H1 (cell line): ENCODE results near the gene ENO2. TPM values are rescaled to one million over a fixed set of nuclear protein-coding genes. Genes with fewer than 3 reads are reported as not detected.

Source experiments
- CTCF ChIA-PET: fragments of 300-600 bp; sonication (Branson Sonifier 250); formaldehyde crosslinking; loops from one replicate; lab custom pipeline; 2021; ENCODE audit not compliant: partially characterized antibody; lab: Charles Lee
- POLR2A ChIA-PET: fragments of 300-600 bp; sonication (Branson Sonifier 250); formaldehyde crosslinking; loops from one replicate; lab custom pipeline; 2021; ENCODE audit warnings: inconsistent platforms; ENCODE audit not compliant: partially characterized antibody; lab: Charles Lee
- DNase-seq, 2 experiments: peaks; one replicate each; pipeline versions ENCODE4 v3.0.0 to v3.0.0-alpha.2; 2010 to 2022; ENCODE audit warnings: low spot score in 2 of 2, low read depth in 1 of 2, mixed read lengths in 1 of 2
- FAIRE-seq: peaks from 2 replicates; lab custom pipeline; 2011; peaks lifted over from hg19 to GRCh38; lab: Jason Lieb, UNC
- H2AFZ ChIP-seq: 2 replicates; pipeline ENCODE4 v1.8.1; 2012; ENCODE audit warnings: low read length, inconsistent platforms
- H2AK5ac ChIP-seq: 2 replicates; pipeline ENCODE4 v1.6.1; 2013; ENCODE audit warnings: low read depth, low read length
- H2BK120ac ChIP-seq: replicated peaks from 2 replicates; pipeline ENCODE3; 2013; ENCODE audit warnings: low read depth, low read length, inconsistent platforms
- H2BK12ac ChIP-seq: 2 replicates; pipeline ENCODE4 v1.6.1; 2013; ENCODE audit warnings: low read depth, low read length
- H2BK15ac ChIP-seq: 2 replicates; pipeline ENCODE4 v1.6.1; 2013; ENCODE audit warnings: low read length
- H2BK20ac ChIP-seq: 2 replicates; pipeline ENCODE4 v1.6.1; 2013; ENCODE audit warnings: low read length
- H2BK5ac ChIP-seq: 2 replicates; pipeline ENCODE4 v1.6.1; 2013; ENCODE audit warnings: low read depth, low read length
- H3K14ac ChIP-seq: 2 replicates; pipeline ENCODE4 v1.6.1; 2013; ENCODE audit warnings: inconsistent platforms; ENCODE audit not compliant: insufficient read length
- H3K18ac ChIP-seq: 2 replicates; pipeline ENCODE4 v1.6.1; 2013; ENCODE audit warnings: low read length; ENCODE audit errors: extremely low read depth
- H3K23ac ChIP-seq: 2 replicates; pipeline ENCODE4 v1.6.1; 2013; ENCODE audit warnings: inconsistent platforms; ENCODE audit not compliant: insufficient read length
- H3K23me2 ChIP-seq: 2 replicates; pipeline ENCODE4 v1.6.1; 2013; ENCODE audit warnings: low read depth, low read length
- H3K27ac ChIP-seq: 2 replicates; pipeline ENCODE4 v1.6.1; 2011; ENCODE audit warnings: low read depth, low read length, inconsistent platforms
- H3K27me3 ChIP-seq, 4 experiments: replicated peaks in 1 of 4; 1 replicate in 1 of 4; 2 replicates in 3 of 4; pipeline versions ENCODE4 v1.6.1 to v1.8.1; 2011 to 2013; ENCODE audit warnings: low read length in 3 of 4, mild to moderate bottlenecking in 3 of 4, inconsistent platforms in 2 of 4, mixed read lengths in 2 of 4, moderate library complexity in 1 of 4; ENCODE audit not compliant: control insufficient read depth in 3 of 4, insufficient read depth in 3 of 4; ENCODE audit errors: extremely low read depth in 1 of 4
- H3K36me3 ChIP-seq, 4 experiments: 2 replicates each; pipeline versions ENCODE4 v1.6.1 to v1.8.1; 2011 to 2013; ENCODE audit warnings: mild to moderate bottlenecking in 4 of 4, low read length in 3 of 4, moderate library complexity in 2 of 4, control low read depth in 1 of 4, inconsistent platforms in 1 of 4; ENCODE audit not compliant: insufficient read depth in 4 of 4, control insufficient read depth in 2 of 4
- H3K4ac ChIP-seq: replicated peaks from 2 replicates; pipeline ENCODE3; 2013; ENCODE audit warnings: low read length, low read depth, mixed read lengths, inconsistent platforms; ENCODE audit not compliant: insufficient read length
- H3K4me1 ChIP-seq, 4 experiments: replicated peaks in 1 of 4; 1 replicate in 1 of 4; 2 replicates in 3 of 4; pipeline versions ENCODE4 v1.6.1 to v1.8.1; 2011 to 2013; ENCODE audit warnings: low read length in 3 of 4, inconsistent platforms in 2 of 4, mixed read lengths in 1 of 4; ENCODE audit not compliant: insufficient read depth in 4 of 4, control insufficient read depth in 3 of 4
- H3K4me2 ChIP-seq, 2 experiments: 2 replicates each; pipeline versions ENCODE4 v1.6.1 to v1.8.1; 2011 to 2013; ENCODE audit warnings: low read depth in 2 of 2, low read length in 2 of 2, control low read depth in 1 of 2, inconsistent platforms in 1 of 2, mild to moderate bottlenecking in 1 of 2; ENCODE audit not compliant: insufficient read depth in 1 of 2
- H3K4me3 ChIP-seq, 4 experiments: fragments of 200-600, 300-600 bp in 1 of 4; sonication (generic), shearing (Covaris generic), sonication (Bioruptor Twin) in 1 of 4; 2 replicates each; pipeline versions ENCODE4 v1.5.1 to v1.8.1; 2011 to 2016; ENCODE audit warnings: low read length in 4 of 4, low read depth in 3 of 4, control low read depth in 2 of 4, inconsistent platforms in 2 of 4, mild to moderate bottlenecking in 2 of 4, mixed read lengths in 1 of 4, moderate library complexity in 1 of 4; ENCODE audit not compliant: insufficient read depth in 2 of 4; ENCODE audit errors: extremely low read depth in 1 of 4
- H3K56ac ChIP-seq: replicated peaks from 2 replicates; pipeline ENCODE3; 2013; ENCODE audit warnings: low read depth, mild to moderate bottlenecking, mixed read lengths, low read length, inconsistent platforms; ENCODE audit not compliant: insufficient read length
- H3K79me1 ChIP-seq: 2 replicates; pipeline ENCODE4 v1.6.1; 2013; ENCODE audit warnings: low read depth, low read length, control low read depth
- H3K79me2 ChIP-seq, 2 experiments: 2 replicates each; pipeline versions ENCODE4 v1.6.1 to v1.8.1; 2012 to 2013; ENCODE audit warnings: low read length in 2 of 2, mild to moderate bottlenecking in 2 of 2, inconsistent platforms in 1 of 2; ENCODE audit not compliant: insufficient read depth in 2 of 2, control insufficient read depth in 1 of 2
- H3K9ac ChIP-seq, 4 experiments: replicated peaks in 1 of 4; 1 replicate in 1 of 4; 2 replicates in 3 of 4; pipeline versions ENCODE4 v1.6.1 to v1.8.1; 2011 to 2013; ENCODE audit warnings: low read depth in 3 of 4, low read length in 3 of 4, control low read depth in 2 of 4, mild to moderate bottlenecking in 2 of 4, moderate library complexity in 2 of 4, inconsistent platforms in 1 of 4; ENCODE audit errors: extremely low read depth in 1 of 4
- H3K9me3 ChIP-seq, 2 experiments: 2 replicates each; pipeline versions ENCODE4 v1.6.1 to v1.8.1; 2012 to 2013; ENCODE audit warnings: mild to moderate bottlenecking in 2 of 2, moderate library complexity in 2 of 2, control low read depth in 1 of 2, inconsistent platforms in 1 of 2, low read depth in 1 of 2, low read length in 1 of 2, mixed read lengths in 1 of 2; ENCODE audit not compliant: insufficient read depth in 2 of 2
- H4K20me1 ChIP-seq, 2 experiments: replicated peaks in 1 of 2; 2 replicates each; pipeline versions ENCODE3 to v1.8.1; 2011 to 2013; ENCODE audit warnings: inconsistent platforms in 2 of 2, low read length in 2 of 2, mild to moderate bottlenecking in 1 of 2; ENCODE audit not compliant: insufficient read depth in 2 of 2, control insufficient read depth in 1 of 2
- H4K5ac ChIP-seq: 2 replicates; pipeline ENCODE4 v1.6.1; 2013; ENCODE audit warnings: low read length, low read depth, mixed read lengths, inconsistent platforms; ENCODE audit not compliant: insufficient read length
- H4K8ac ChIP-seq: 2 replicates; pipeline ENCODE4 v1.8.0; 2013; ENCODE audit warnings: mild to moderate bottlenecking, moderate library complexity, low read length, inconsistent platforms; ENCODE audit not compliant: insufficient read depth; ENCODE audit errors: extremely low read depth
- H4K91ac ChIP-seq: replicated peaks from 2 replicates; pipeline ENCODE3; 2013; ENCODE audit warnings: low read length, mixed read lengths, inconsistent platforms; ENCODE audit not compliant: insufficient read length
- KDM1A ChIP-seq: fragments of 200-600, 300-600 bp; sonication (generic); IDR thresholded peaks from 2 replicates; pipeline ENCODE4 v1.7.1; 2016; ENCODE audit warnings: mild to moderate bottlenecking, low read length, borderline replicate concordance
- KDM4A ChIP-seq: IDR thresholded peaks from one replicate; pipeline ENCODE4 v1.7.1; 2012; ENCODE audit warnings: low read depth, mild to moderate bottlenecking, moderate library complexity, low read length, inconsistent platforms; ENCODE audit not compliant: severe bottlenecking
- MAX ChIP-seq: IDR thresholded peaks from 2 replicates; pipeline ENCODE4 v1.6.1; 2012; ENCODE audit warnings: inconsistent platforms
- RFX5 ChIP-seq: IDR thresholded peaks from 2 replicates; pipeline ENCODE4 v1.6.1; 2011; ENCODE audit warnings: low read depth, low read length, improper control_type of control experiment, borderline replicate concordance
- TAF7 ChIP-seq: optimal IDR thresholded peaks from 2 replicates; pipeline ENCODE3; 2011; ENCODE audit warnings: low read depth, mild to moderate bottlenecking, inconsistent platforms, low read length, moderate library complexity, borderline replicate concordance
- USF2 ChIP-seq: IDR thresholded peaks from 2 replicates; pipeline ENCODE4 v1.6.1; 2011; ENCODE audit warnings: low read length, improper control_type of control experiment
- WGBS, 2 experiments: shearing (Covaris generic) in 1 of 2; methylation state at CpG; one replicate each; pipeline versions ENCODE4 v1.1.6 to v1.1.7; 2013 to 2015; ENCODE audit warnings: low lambda C conversion rate in 2 of 2, mixed read lengths in 2 of 2, inconsistent platforms in 1 of 2, low coverage in 1 of 2, missing lambda C conversion rate in 1 of 2; ENCODE audit not compliant: insufficient replicate concordance in 2 of 2, insufficient coverage in 1 of 2, insufficient read length in 1 of 2; ENCODE audit errors: extremely low coverage in 1 of 2, missing lambda C conversion rate in 1 of 2; 5-methylcytosine and 5-hydroxymethylcytosine counted together
- long read RNA-seq, 2 experiments: library from RNA in 1 of 2; library from capped mRNA in 1 of 2; stranded (forward); transcript quantifications; one replicate each; pipeline ENCODE4 v2.0.0, GENCODE V29; 2021; ENCODE audit warnings: inconsistent platforms in 1 of 2
- polyA minus RNA-seq, 3 experiments: library from RNA; depleted of rRNA, polyadenylated mRNA; stranded (reverse); fragments of >200 nt; gene quantifications; 1 replicate in 2 of 3; 2 replicates in 1 of 3; pipeline ENCODE4 v1.2.3, GENCODE V29; 2011
- polyA plus RNA-seq, 7 experiments: library from polyadenylated mRNA; depleted of rRNA in 3 of 7; stranded (reverse) in 5 of 7; unstranded in 2 of 7; fragments of >200 nt in 5 of 7; fragments of 200-250 nt in 2 of 7; gene quantifications; 1 replicate in 5 of 7; 2 replicates in 1 of 7; 4 replicates in 1 of 7; pipeline versions ENCODE4 v1.2.1 to v1.2.3, GENCODE V29; 2011 to 2013; ENCODE audit warnings: missing spikeins in 2 of 7, mixed read lengths in 2 of 7
- total RNA-seq: library from RNA; stranded (reverse); fragmentation: NEBNext Ultra II Directional; extraction: Animal tissue kit (Norgen Biotek cat#: 25700); gene quantifications from 2 replicates; pipeline ENCODE4 v1.2.1, GENCODE V29; 2021

The ENO2 gene
- 90.9 and 92.4 TPM in 2 replicates for total RNA-seq
- 102 and 126 TPM in 2 replicates for polyA plus RNA-seq (2011; rRNA removed)
- polyA plus RNA-seq (2011; cell fraction: cytosol; rRNA removed), result 137 TPM
- 300 TPM for polyA plus RNA-seq (2011; cell fraction: nucleus; rRNA removed)
- 110 to 167 TPM (median 137 TPM) in 4 replicates for polyA plus RNA-seq (2012, experiment 1 of 2)
- polyA plus RNA-seq (2012, experiment 2 of 2), result 110 TPM
- polyA plus RNA-seq (2013, experiment 1 of 2), result 47.4 TPM
- 42.8 TPM for polyA plus RNA-seq (2013, experiment 2 of 2)
- 82.7 and 92.1 TPM in 2 replicates for polyA minus RNA-seq (2011; rRNA and poly(A)+ RNA removed)
- polyA minus RNA-seq (2011; cell fraction: cytosol; rRNA and poly(A)+ RNA removed), result 37.7 TPM
- polyA minus RNA-seq (2011; cell fraction: nucleus; rRNA and poly(A)+ RNA removed), result 66.1 TPM
- long read RNA-seq, experiment 1, transcript ENO2-201 (12 exons, 2,423 nt), result major isoform, 9 of 28 reads
- long read RNA-seq, experiment 1, partial matches to known transcripts, result 17 of 28 reads
- long read RNA-seq, experiment 1, other reads (novel, unspliced or antisense), result 2 of 28 reads
- long read RNA-seq, experiment 2, transcript ENO2-201 (12 exons, 2,423 nt), result major isoform, 9 of 24 reads
- long read RNA-seq, experiment 2, partial matches to known transcripts, result 8 of 24 reads
- long read RNA-seq, experiment 2, other reads (novel, unspliced or antisense), result 7 of 24 reads

- Histone ChIP-seq H2BK20ac (peak within 1 kb of the TSS; percentile 48; the same call in 1 of the 2 replicates), H3K4me2 (peak within 1 kb of the TSS; percentile 84 to 92), H3K4me1 (peaks cover 0 to 18% (median 9%) of the 10 kb centered on the region in 4 experiments; a peak in 6 of 7 replicates), H3K9me3 (no peaks in the 10 kb centered on the region), H2AK5ac (no peak within 1 kb of the TSS), H4K91ac (peak within 1 kb of the TSS; percentile 62), H3K23ac (no peak within 1 kb of the TSS), H2BK12ac (peak within 1 kb of the TSS; percentile 87; the same call in 1 of the 2 replicates), H3K14ac (no peak within 1 kb of the TSS), H4K8ac (peak within 1 kb of the TSS; percentile 88), H3K79me2 (peaks cover 0 to 9% of the 10 kb centered on the region in 2 experiments; a peak in 1 of 4 replicates), H2AFZ (no peak within 1 kb of the TSS), H3K36me3 (peaks cover 7 to 34% (median 19%) of the 10 kb centered on the region in 4 experiments; a peak in 7 of 8 replicates), H3K56ac (peak within 1 kb of the TSS; percentile 10), H3K79me1 (peaks cover 4% of the 10 kb centered on the region), H3K9ac (peak within 1 kb of the TSS; percentile 43 to 74 (median 55)), H2BK120ac (peak within 1 kb of the TSS; percentile 55), H3K4ac (peak within 1 kb of the TSS; percentile 94), H3K27ac (0 out of 2 replicates have a peak within 1 kb of the TSS, but pooled peaks have one; percentile 26), H2BK5ac (peak within 1 kb of the TSS; percentile 60; the same call in 1 of the 2 replicates), H4K5ac (peak within 1 kb of the TSS; percentile 23), H2BK15ac (peak within 1 kb of the TSS; percentile 75; the same call in 1 of the 2 replicates), H3K23me2 (peaks cover 11% of the 10 kb centered on the region; the same call in 1 of the 2 replicates), H3K4me3 (peak within 1 kb of the TSS; percentile 67 to 86 (median 78)), H3K27me3 (no peaks in the 10 kb centered on the region), H4K20me1 (peaks cover 0 to 2% of the 10 kb centered on the region in 2 experiments), H3K18ac (peak within 1 kb of the TSS; percentile 87)
- ChIA-PET CTCF (interaction anchor here (0.7 to 9.3 kb wide), 7 partner anchors 9 to 55 kb away, joined by 3 to 74 read pairs (median 8); partner anchors contain the start of gene LRRC23), POLR2A (interaction anchor here (0.7 to 39.6 kb wide), 9 partner anchors 10 to 86 kb away, joined by 3 to 1027 read pairs (median 5); partner anchors contain the start of genes ATN1, C12orf57, CDCA3 and LRRC23)
- DNase-seq (peak in 1 of 2 experiments; percentile 72), FAIRE-seq (no peak)
- 5% methylated on average over 29 of the region's 68 CpGs; no CpG with 5 or more reads in 1 of the 2 experiments for WGBS, 2 experiments
- TF ChIP-seq KDM4A (peak; percentile 34), TAF7 (no peak), MAX (peak; percentile 21; the same call in 1 of the 2 replicates), RFX5 (no peak), KDM1A (no peak), USF2 (no peak)
These were observed at the start of gene ENO2 for GRCh38 chr12:6914246-6914946. Gene ENO2 (plus strand): TSS chr12:6914580. CDS start chr12:6915833, 1,253 bp downstream.
